GM04504 (cell line): ENCODE measurements around the gene CCDC32.

Experiments used
- DNase-seq: peaks from one replicate; pipeline ENCODE4 v3.0.0-alpha.2; 2012; ENCODE audit warnings: low read depth

The CCDC32 gene

DNA sequence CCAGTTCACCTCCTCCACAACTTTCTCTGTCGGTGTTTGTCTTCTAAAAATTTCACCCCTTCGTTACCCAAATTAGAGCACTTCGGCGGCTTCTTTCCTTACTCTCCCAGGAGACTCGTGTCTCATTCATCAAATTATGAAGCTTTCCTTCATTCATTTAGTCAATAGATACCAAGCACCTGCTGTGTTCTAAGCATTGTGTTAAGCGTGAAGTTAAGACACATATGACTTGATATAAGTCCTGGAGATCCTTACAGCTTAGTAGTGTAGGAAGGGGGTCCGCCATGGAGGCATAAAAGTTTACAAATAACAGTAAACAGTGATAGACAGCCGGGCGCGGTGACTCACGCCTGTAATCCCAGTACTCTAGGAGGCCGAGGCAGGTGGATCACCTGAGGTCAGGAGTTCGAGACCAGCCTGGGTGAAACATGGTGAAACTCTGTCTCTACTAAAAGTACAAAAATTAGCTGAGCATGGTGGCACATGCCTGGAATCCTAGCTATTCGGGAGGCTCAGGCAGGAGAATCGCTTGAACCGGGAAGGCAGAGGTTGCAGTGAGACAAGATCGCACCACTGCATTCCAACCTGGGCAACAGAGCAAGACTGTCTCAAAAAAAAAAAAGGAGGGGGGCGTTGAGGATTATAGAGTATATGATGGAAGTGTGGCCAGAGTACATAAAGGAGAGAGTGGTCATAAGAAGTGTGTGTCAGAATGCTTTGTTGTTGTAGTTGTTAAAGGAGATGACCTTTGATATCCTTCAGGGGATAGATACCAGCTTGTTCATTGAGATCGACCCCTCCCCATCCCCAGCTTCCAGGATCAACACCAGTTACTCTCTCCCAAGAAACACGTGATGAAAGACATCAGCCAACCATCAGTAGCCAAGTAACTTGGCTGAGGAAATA lies 744 bp upstream of the CCDC32 start:
- DNase-seq, result no peak

DNA sequence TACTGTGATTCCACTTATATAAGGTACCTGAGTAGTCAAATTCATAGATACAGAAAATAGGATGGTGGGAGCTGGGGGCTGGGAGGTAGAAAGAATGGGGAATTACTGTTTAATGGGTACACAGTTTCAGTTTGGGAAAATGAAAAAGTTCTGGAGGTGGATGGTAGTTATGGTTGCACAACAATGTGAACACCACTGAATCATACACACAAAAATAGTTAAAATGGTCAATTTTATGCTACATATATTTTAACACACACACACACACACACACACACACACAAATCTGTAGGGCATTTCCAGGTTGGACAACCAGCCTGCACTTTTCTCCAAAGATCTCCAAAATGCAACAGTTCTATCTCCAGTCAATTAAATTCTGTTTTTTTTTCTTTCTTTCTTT lies 1.4 kb downstream of the CCDC32 start:
- no peak for DNase-seq

- DNase-seq, result no peak
These were observed 2.2 kb downstream of the CCDC32 start for GRCh38 chr15:40562691-40563090.

- no peak for DNase-seq
These were observed 5.7 kb downstream of the CCDC32 start for GRCh38 chr15:40558952-40559742.

DNA sequence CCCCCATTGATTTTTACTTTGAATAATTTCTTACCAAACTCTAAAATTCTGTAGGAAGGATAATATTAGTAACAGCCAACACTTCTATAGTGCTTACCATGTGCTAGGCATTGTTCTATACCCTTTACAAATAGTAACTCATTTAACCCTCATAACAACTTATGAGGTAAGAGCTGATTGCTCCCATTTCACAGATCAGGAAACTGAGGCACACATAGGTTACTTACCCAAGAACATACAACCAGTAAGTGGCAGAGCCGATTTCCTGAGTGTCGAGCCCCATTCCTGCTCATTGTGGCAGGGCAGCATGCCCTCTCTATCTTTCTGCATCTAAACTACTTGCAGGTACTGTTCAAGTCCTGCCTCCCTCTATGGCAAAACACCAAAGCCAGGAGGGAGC lies 9.0 kb downstream of the CCDC32 start:
- DNase-seq, result no peak

- no peak for DNase-seq
These were observed 10.7 kb downstream of the CCDC32 start for GRCh38 chr15:40554161-40554525.

DNA sequence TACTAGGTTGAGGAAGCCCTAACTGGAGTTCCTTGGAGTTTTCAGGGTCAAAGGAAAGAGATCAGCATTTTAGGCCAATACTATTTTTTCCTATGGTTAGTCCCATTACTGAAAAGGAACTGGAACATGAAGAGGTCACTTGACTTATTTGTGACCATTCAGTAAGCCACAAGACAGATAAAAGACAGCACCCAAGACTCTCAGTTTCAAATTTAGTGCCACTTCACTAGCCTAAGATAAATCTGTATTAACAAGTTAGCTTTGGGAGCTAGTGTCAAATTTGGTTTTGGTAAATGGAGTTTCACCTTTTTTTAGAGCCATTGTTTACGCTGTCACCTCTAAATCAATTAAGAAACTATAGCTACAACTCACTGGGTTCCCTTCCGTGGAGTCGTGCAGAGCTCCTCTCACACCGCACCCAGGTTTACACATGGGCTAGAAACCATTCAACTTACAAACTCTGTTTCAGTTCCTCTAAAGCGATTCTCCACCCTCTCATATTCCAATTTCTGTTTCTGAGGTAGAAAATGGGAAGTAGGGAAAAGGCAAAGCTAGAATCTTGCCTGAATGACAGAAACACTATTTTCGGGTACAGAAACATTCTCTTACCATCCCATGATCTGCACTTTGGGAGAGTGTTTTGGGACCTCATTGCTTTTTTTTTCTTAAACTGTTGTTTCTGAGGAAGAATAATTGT lies 14.4 kb downstream of the CCDC32 start:
- DNase-seq, result no peak

DNA sequence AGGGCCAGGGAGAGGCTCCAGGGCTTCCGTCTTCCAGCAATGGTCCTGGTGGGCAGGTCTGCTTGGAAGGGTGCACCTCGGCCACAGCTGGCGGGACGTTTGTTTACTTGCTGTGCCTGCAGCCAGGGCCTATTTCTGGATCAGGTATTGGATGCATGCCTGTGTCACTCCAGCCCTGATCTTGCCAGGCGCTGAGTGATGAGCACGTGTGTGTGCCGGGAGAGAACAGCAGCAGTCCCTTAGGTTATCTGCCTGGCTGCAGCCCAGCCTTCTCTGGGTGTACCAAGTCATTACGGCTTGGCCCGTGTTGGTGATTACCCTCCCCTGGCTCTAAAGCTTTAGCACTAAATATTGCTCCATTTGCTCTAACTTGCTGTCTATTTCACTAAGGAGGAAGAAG lies 14.9 kb downstream of the CCDC32 start:
- DNase-seq, result no peak

DNA sequence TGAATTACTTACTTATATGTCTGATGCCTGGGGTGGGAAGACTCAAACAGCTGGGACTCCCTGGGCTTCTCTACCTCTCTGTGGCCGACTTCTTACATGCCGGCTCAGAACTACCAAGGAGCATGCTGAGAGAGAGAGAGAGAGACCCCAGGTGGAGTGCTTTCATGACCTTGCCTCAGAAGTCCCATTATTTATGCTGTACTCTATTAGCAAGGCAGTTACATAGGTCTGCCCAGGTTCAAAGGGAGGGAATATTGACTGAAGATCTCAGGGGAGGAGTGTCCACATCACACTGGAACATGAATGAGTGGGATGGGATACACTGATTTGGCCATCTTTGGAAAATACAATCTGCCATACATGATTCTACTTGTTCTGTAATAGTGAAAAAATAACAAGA lies 16.2 kb downstream of the CCDC32 start:
- DNase-seq, result no peak

GRCh38 chr15:40545457-40545856 lies 19.4 kb downstream of the CCDC32 start:
- no peak for DNase-seq

- no peak for DNase-seq
These were observed 21.1 kb downstream of the CCDC32 start for GRCh38 chr15:40543631-40544294.

DNA sequence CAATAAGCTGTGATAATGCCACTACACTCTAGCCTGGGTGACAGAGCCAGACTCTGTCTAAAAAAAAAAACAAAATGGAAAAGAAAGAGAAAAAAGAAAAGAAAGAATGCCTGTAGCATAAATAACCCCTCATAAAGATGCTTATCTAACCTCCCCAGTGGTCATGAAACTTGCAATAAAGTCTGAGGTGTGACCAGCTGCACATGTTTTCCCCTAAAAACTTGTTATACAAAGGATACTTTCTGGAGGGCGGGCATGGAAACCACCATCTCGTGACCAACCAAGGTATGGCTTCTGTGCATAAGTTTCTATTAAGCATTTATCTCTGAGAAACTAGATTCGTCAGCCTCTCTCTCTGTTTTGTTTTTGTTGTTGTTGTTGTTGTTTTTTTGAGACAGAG lies 21.8 kb downstream of the CCDC32 start:
- no peak for DNase-seq

- no peak for DNase-seq
These were observed 25.9 kb downstream of the CCDC32 start for GRCh38 chr15:40538976-40539375.

DNA sequence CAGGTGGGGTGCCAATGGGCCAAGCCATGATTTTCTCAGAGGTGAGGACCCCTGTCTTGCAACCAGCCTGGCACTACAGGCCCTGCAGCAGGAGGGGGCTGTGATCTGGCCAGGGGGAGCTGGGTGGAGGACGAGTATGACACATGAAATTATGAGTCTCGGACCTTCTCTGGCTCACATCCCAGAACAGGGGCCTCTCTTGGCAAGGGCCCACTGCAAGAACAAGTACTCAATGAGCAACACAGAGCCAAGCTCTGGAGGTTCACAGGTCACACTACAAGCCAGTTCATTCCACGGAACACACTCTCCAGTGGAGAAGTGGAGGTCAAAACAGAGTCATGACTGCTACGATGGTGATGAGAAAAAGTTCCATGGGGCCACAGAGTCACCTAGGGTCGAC lies 28.3 kb downstream of the CCDC32 start:
- DNase-seq, result no peak

DNA sequence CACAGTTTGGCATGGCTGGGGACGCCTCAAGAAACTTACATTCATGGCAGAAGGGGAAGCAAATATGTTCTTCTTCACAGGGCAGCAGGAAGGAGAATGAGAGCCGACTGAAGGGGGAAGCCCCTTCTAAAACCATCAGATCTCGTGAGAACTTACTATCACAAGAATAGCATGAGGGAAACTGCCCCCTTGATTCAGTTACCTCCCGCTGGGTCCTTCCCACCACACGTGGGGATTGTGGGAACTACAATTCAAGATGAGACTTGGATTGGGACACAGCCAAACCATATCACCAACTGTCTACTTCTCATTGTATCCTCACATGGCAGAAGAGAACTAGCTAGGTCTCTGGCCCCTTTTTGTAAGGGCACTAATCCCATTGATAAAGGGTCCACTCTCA lies 30.5 kb downstream of the CCDC32 start:
- DNase-seq, result no peak

GRCh38 chr15:40533763-40534364 lies 31.0 kb downstream of the CCDC32 start:
- no peak for DNase-seq

DNA sequence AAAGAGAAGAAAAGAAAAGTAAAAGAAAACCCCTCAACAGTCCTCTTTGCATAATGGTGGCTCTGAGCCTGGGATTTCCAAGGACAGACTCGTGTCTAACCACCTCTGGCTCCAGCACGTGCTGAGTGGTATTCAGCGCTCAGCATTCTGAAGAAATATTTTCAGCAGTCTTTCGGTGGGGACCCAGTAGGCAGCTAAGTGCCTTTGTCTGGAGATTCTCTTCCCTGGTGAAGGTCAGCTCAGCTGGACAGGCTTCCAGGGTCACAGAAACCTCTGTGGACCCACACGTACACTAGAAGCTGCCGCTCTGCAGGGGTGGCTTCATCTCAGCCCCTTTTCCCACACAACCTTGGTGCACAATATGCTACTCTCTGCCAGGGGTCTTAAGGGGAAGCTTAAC lies 36.0 kb downstream of the CCDC32 start:
- no peak for DNase-seq

DNA sequence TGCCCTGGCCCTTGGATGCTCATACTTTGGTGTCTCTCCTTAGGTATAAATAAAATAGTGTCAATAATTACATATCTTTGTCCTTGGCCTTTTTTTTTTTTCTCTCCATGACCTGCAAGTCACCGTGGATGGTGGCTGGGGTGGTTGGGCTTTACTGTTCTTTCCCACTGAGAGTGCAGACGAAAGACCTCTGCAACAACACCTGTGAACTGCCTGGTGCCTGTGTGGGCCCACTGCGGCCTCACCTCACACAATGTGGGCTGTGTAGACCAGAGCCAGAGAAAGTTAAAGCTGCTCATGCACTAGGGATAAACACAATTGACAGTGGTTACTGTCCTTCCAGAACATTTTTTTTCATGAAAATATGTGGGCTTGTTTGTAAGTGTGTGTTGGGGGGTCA lies 39.0 kb downstream of the CCDC32 start:
- DNase-seq, result no peak

DNA sequence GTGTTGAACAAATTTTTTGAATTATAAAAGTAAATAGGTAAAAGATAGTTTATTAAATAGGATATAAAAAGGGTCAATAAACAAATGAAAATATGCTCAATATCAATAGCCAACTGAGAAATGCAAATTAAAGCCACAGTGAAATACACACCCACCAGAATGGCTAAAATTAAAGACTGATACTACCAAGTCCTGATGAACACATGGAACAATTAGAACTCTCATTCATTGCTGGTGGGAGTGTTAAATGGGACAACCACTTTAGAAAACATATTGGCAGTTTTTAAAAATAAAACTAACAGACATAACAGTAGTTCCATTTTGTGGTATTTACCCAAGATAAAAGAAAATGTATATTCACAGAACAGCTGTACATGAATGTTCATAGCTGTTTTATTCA lies 41.2 kb downstream of the CCDC32 start:
- no peak for DNase-seq

GRCh38 chr15:40516322-40516721 lies 48.5 kb downstream of the CCDC32 start:
- no peak for DNase-seq

GRCh38 chr15:40513609-40514008 lies 51.2 kb downstream of the CCDC32 start:
- no peak for DNase-seq

DNA sequence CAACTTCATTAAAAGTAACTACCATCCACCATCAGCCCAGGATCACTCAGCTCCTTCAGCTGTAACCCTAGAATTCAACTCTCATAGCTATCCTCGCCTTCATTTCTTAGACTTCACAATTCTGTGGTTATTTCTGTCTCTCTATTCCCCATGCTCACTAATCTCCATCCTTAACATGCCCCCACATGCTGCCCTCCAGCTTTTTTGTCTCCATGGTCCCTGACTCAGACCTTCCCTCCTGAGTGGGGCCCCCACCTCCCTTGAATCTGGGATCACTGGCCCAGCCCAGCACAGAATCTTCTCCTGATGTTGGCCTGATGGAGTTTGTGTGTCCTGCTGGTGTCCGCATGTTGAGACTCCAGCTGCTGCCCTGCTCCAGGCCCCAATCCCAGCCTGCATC lies 52.4 kb downstream of the CCDC32 start:
- DNase-seq, result no peak
